Measurements from ENCODE around the gene PAGE2. TPM values are rescaled to one million over a fixed set of nuclear protein-coding genes. Genes with fewer than 3 reads are reported as not detected.

The PAGE2 gene
- total RNA-seq, 1 experiment from 2014 or later, result not detected

GRCh38 chrX:55118574-55118973 is 29.8 kb downstream of the PAGE2 start:
- ChIA-PET POLR2A (ENCODE audit: unreplicated experiment) (no interaction called here), CTCF (no interaction called here)
- Histone ChIP-seq H3K4me3 (no peak overlapping the region), H3K27ac (no peak overlapping the region), H2AFZ (no peak overlapping the region), H3K4me1 (replicated peaks; ENCODE audit: insufficient read depth) (no peaks in the 10 kb centered on the region), H3K27me3 (ENCODE audit: insufficient read depth, low read depth) (no peaks in the 10 kb centered on the region), H3K79me2 (ENCODE audit: low read depth) (no peaks in the 10 kb centered on the region), H3F3A (ENCODE audit: insufficient read depth, low read depth) (no peaks in the 10 kb centered on the region), H4K20me1 (ENCODE audit: insufficient read depth) (no peaks in the 10 kb centered on the region), H3K4me2 (no peak overlapping the region), H3K9me2 (ENCODE audit: insufficient read depth) (no peaks in the 10 kb centered on the region), H3K9me3 (ENCODE audit: insufficient read depth, low read depth) (no peaks in the 10 kb centered on the region), H3K36me3 (ENCODE audit: low read depth) (no peaks in the 10 kb centered on the region)
- intact Hi-C loops (cut with micrococcal nuclease; ENCODE audit: unreplicated experiment), result no loop called here
- no peak for TF ChIP-seq CTCF (conservative IDR thresholded peaks at IDR 0.05)
- TF ChIP-seq EZH2 (IDR thresholded peaks at IDR 0.05; ENCODE audit: low read depth), result no peak
- no TSS peak for BruUV-seq (replicated peaks)
- DNase-seq, result no peak

GRCh38 chrX:55119271-55119670 is 30.5 kb downstream of the PAGE2 start:
- no peak for DNase-seq
- no peak overlapping the region for H3K4me2 ChIP-seq
- BruUV-seq (replicated peaks), result no TSS peak
- POLR2A ChIA-PET (ENCODE audit: unreplicated experiment), result no interaction called here
- CTCF ChIA-PET, result no interaction called here
- no peaks in the 10 kb centered on the region for H3K9me2 ChIP-seq (ENCODE audit: insufficient read depth)
- no peaks in the 10 kb centered on the region for H4K20me1 ChIP-seq (ENCODE audit: insufficient read depth)
- no peaks in the 10 kb centered on the region for H3F3A ChIP-seq (ENCODE audit: insufficient read depth, low read depth)
- no peak overlapping the region for H3K4me3 ChIP-seq
- H3K27me3 ChIP-seq (ENCODE audit: insufficient read depth, low read depth), result no peaks in the 10 kb centered on the region
- H3K4me1 ChIP-seq (replicated peaks; ENCODE audit: insufficient read depth), result no peaks in the 10 kb centered on the region
- no peak overlapping the region for H3K27ac ChIP-seq
- H3K36me3 ChIP-seq (ENCODE audit: low read depth), result no peaks in the 10 kb centered on the region
- H2AFZ ChIP-seq, result no peak overlapping the region
- H3K9me3 ChIP-seq (ENCODE audit: insufficient read depth, low read depth), result no peaks in the 10 kb centered on the region
- TF ChIP-seq CTCF (conservative IDR thresholded peaks at IDR 0.05) (no peak), EZH2 (IDR thresholded peaks at IDR 0.05; ENCODE audit: low read depth) (no peak)
- H3K79me2 ChIP-seq (ENCODE audit: low read depth), result no peaks in the 10 kb centered on the region
- intact Hi-C loops (cut with micrococcal nuclease; ENCODE audit: unreplicated experiment), result no loop called here

GRCh38 chrX:55119712-55120111 is 30.9 kb downstream of the PAGE2 start:
- Histone ChIP-seq H3K27me3 (ENCODE audit: insufficient read depth, low read depth) (no peaks in the 10 kb centered on the region), H3K27ac (no peak overlapping the region), H4K20me1 (ENCODE audit: insufficient read depth) (no peaks in the 10 kb centered on the region), H3K4me2 (no peak overlapping the region), H3K79me2 (ENCODE audit: low read depth) (no peaks in the 10 kb centered on the region), H3K4me3 (no peak overlapping the region), H3K4me1 (replicated peaks; ENCODE audit: insufficient read depth) (no peaks in the 10 kb centered on the region), H3K9me3 (ENCODE audit: insufficient read depth, low read depth) (no peaks in the 10 kb centered on the region), H2AFZ (no peak overlapping the region), H3F3A (ENCODE audit: insufficient read depth, low read depth) (no peaks in the 10 kb centered on the region), H3K36me3 (ENCODE audit: low read depth) (no peaks in the 10 kb centered on the region), H3K9me2 (ENCODE audit: insufficient read depth) (no peaks in the 10 kb centered on the region)
- no TSS peak for BruUV-seq (replicated peaks)
- CTCF ChIA-PET, result no interaction called here
- intact Hi-C loops (cut with micrococcal nuclease; ENCODE audit: unreplicated experiment), result no loop called here
- POLR2A ChIA-PET (ENCODE audit: unreplicated experiment), result no interaction called here
- DNase-seq, result no peak
- TF ChIP-seq EZH2 (IDR thresholded peaks at IDR 0.05; ENCODE audit: low read depth) (no peak), CTCF (conservative IDR thresholded peaks at IDR 0.05) (no peak)

All from PC-9 (cell line).